IMR-90 (cell line): ENCODE data around the gene WDR91. TPM values are rescaled to one million over a fixed set of nuclear protein-coding genes. Genes with fewer than 3 reads are reported as not detected.

Experiments
- ATAC-seq: fragments of 200-7000 bp; cut with Tn5 transposase; 2 replicates; pipeline ENCODE4 v1.9.1; 2020; ENCODE audit warnings: low read depth, mild to moderate bottlenecking, moderate library complexity
- BruUV-seq: library from RNA; stranded (reverse); fragments of 400-500 nt; replicated peaks from 2 replicates; lab custom pipeline; 2021; lab: Mats Ljungman, UMichigan
- CTCF ChIA-PET: fragments of 300-600 bp; formaldehyde crosslinking; extraction: SDS; loops from one replicate; lab custom pipeline; 2021; ENCODE audit warnings: antibody characterized with exemption; lab: Yijun Ruan, JAX
- POLR2A ChIA-PET: fragments of 300-600 bp; sonication (Branson Sonifier 250); formaldehyde crosslinking; loops from one replicate; lab custom pipeline; 2022; ENCODE audit warnings: antibody characterized with exemption; ENCODE audit not compliant: unreplicated experiment; lab: Charles Lee
- DNase-seq: peaks from one replicate; pipeline ENCODE4 v3.0.0; 2013
- H2AFZ ChIP-seq: replicated peaks from 2 replicates; pipeline ENCODE3; 2013; ENCODE audit warnings: low read length, mild to moderate bottlenecking; ENCODE audit not compliant: poor library complexity
- H2AK5ac ChIP-seq: 2 replicates; pipeline ENCODE4 v1.6.1; 2013; ENCODE audit warnings: low read depth, low read length, inconsistent platforms
- H2AK9ac ChIP-seq: replicated peaks from 2 replicates; pipeline ENCODE3; 2013; ENCODE audit warnings: mild to moderate bottlenecking, low read depth, low read length, moderate library complexity; ENCODE audit not compliant: poor library complexity
- H2BK120ac ChIP-seq: 2 replicates; pipeline ENCODE4 v1.6.1; 2013; ENCODE audit warnings: low read depth, low read length, inconsistent platforms
- H2BK15ac ChIP-seq: 3 replicates; pipeline ENCODE4 v1.6.1; 2013; ENCODE audit warnings: low read depth, low read length, inconsistent platforms
- H2BK20ac ChIP-seq: 2 replicates; pipeline ENCODE4 v1.6.1; 2013; ENCODE audit warnings: low read depth, mild to moderate bottlenecking, inconsistent platforms, low read length, moderate library complexity
- H2BK5ac ChIP-seq: 2 replicates; pipeline ENCODE4 v1.6.1; 2013; ENCODE audit warnings: mild to moderate bottlenecking, low read depth, low read length, inconsistent platforms; ENCODE audit not compliant: poor library complexity, severe bottlenecking
- H3K14ac ChIP-seq: replicated peaks from 2 replicates; pipeline ENCODE4 v1.6.1; 2013; ENCODE audit warnings: low read depth, low read length, inconsistent platforms
- H3K18ac ChIP-seq: 2 replicates; pipeline ENCODE4 v1.6.1; 2013; ENCODE audit warnings: low read depth, low read length, control low read depth
- H3K23ac ChIP-seq: 2 replicates; pipeline ENCODE4 v1.6.1; 2013; ENCODE audit warnings: low read depth, low read length, inconsistent platforms
- H3K27ac ChIP-seq: 2 replicates; pipeline ENCODE4 v1.5.1; 2013; ENCODE audit warnings: mild to moderate bottlenecking, control low read depth, low read length; ENCODE audit not compliant: insufficient read depth
- H3K27me3 ChIP-seq: 2 replicates; pipeline ENCODE4 v1.6.1; 2013; ENCODE audit warnings: low read length; ENCODE audit not compliant: control insufficient read depth, insufficient read depth
- H3K36me3 ChIP-seq: 2 replicates; pipeline ENCODE4 v1.6.1; 2013; ENCODE audit warnings: low read length, mixed read lengths; ENCODE audit not compliant: control insufficient read depth, insufficient read depth
- H3K4ac ChIP-seq: 2 replicates; pipeline ENCODE4 v1.6.1; 2013; ENCODE audit warnings: low read depth, low read length, inconsistent platforms
- H3K4me1 ChIP-seq: 2 replicates; pipeline ENCODE4 v1.6.1; 2013; ENCODE audit warnings: low read length, mixed read lengths; ENCODE audit not compliant: control insufficient read depth, insufficient read depth
- H3K4me2 ChIP-seq: 2 replicates; pipeline ENCODE4 v1.6.1; 2013; ENCODE audit warnings: low read depth, mild to moderate bottlenecking, control low read depth, low read length, moderate library complexity
- H3K4me3 ChIP-seq: 2 replicates; pipeline ENCODE4 v1.5.1; 2013; ENCODE audit warnings: low read depth, mild to moderate bottlenecking, control low read depth, low read length, moderate library complexity; ENCODE audit not compliant: insufficient read depth
- H3K56ac ChIP-seq: 2 replicates; pipeline ENCODE4 v1.6.1; 2013; ENCODE audit warnings: low read length, inconsistent platforms; ENCODE audit not compliant: insufficient read depth; ENCODE audit errors: extremely low read depth
- H3K79me1 ChIP-seq, 2 experiments: 2 replicates each; pipeline ENCODE4 v1.6.1; 2013; ENCODE audit warnings: low read length in 2 of 2, inconsistent platforms in 1 of 2, low read depth in 1 of 2
- H3K9ac ChIP-seq: 2 replicates; pipeline ENCODE4 v1.6.1; 2013; ENCODE audit warnings: low read depth, low read length, control low read depth
- H3K9me1 ChIP-seq: 2 replicates; pipeline ENCODE4 v1.6.1; 2013; ENCODE audit warnings: low read length, inconsistent platforms; ENCODE audit not compliant: insufficient read depth
- H3K9me3 ChIP-seq: 2 replicates; pipeline ENCODE4 v1.6.1; 2013; ENCODE audit warnings: low read length; ENCODE audit not compliant: control insufficient read depth, insufficient read depth
- H4K20me1 ChIP-seq: 2 replicates; pipeline ENCODE4 v1.6.1; 2013; ENCODE audit warnings: low read length, inconsistent platforms; ENCODE audit not compliant: insufficient read depth
- H4K5ac ChIP-seq: 2 replicates; pipeline ENCODE4 v1.6.1; 2013; ENCODE audit warnings: mild to moderate bottlenecking, low read depth, low read length, control low read depth
- H4K8ac ChIP-seq, 2 experiments: 2 replicates each; pipeline ENCODE4 v1.6.1; 2013; ENCODE audit warnings: low read depth in 2 of 2, low read length in 2 of 2, control low read depth in 1 of 2, inconsistent platforms in 1 of 2
- H4K91ac ChIP-seq: 2 replicates; pipeline ENCODE4 v1.6.1; 2013; ENCODE audit warnings: low read depth, low read length, inconsistent platforms; ENCODE audit not compliant: insufficient read depth
- CEBPB ChIP-seq: IDR thresholded peaks from 2 replicates; pipeline ENCODE4 v1.6.1; 2012; ENCODE audit warnings: low read depth, low read length, improper control_type of control experiment
- CHD1 ChIP-seq: IDR thresholded peaks from 2 replicates; pipeline ENCODE4 v1.6.1; 2012; ENCODE audit warnings: low read depth, low read length, improper control_type of control experiment
- CTCF ChIP-seq: conservative IDR thresholded peaks from 2 replicates; pipeline ENCODE4 v1.5.1; 2012; ENCODE audit warnings: mild to moderate bottlenecking, low read depth, low read length, improper control_type of control experiment
- FOS ChIP-seq: fragments of 150-350 bp; IDR thresholded peaks from 2 replicates; pipeline ENCODE4 v1.6.1; 2016; ENCODE audit warnings: low read depth, low read length
- MAFK ChIP-seq: IDR thresholded peaks from 2 replicates; pipeline ENCODE4 v1.6.1; 2012; ENCODE audit warnings: low read depth, low read length, improper control_type of control experiment
- MAZ ChIP-seq: IDR thresholded peaks from 2 replicates; pipeline ENCODE4 v1.6.1; 2012; ENCODE audit warnings: low read depth, mild to moderate bottlenecking, low read length, improper control_type of control experiment, moderate library complexity, borderline replicate concordance
- MXI1 ChIP-seq: IDR thresholded peaks from 2 replicates; pipeline ENCODE4 v1.6.1; 2012; ENCODE audit warnings: low read depth, mild to moderate bottlenecking, low read length, moderate library complexity, borderline replicate concordance
- NFE2L2 ChIP-seq: fragments of 150-350 bp; IDR thresholded peaks from 2 replicates; pipeline ENCODE4 v1.6.1; 2016; ENCODE audit warnings: low read depth, mild to moderate bottlenecking, low read length
- POLR2A ChIP-seq: IDR thresholded peaks from 2 replicates; pipeline ENCODE4 v1.6.1; 2012; ENCODE audit warnings: mild to moderate bottlenecking, low read depth, low read length
- RAD21 ChIP-seq: IDR thresholded peaks from 2 replicates; pipeline ENCODE4 v1.6.1; 2012; ENCODE audit warnings: low read length, improper control_type of control experiment
- RCOR1 ChIP-seq: IDR thresholded peaks from 2 replicates; pipeline ENCODE4 v1.6.1; 2012; ENCODE audit warnings: mild to moderate bottlenecking, low read length, improper control_type of control experiment; ENCODE audit not compliant: insufficient replicate concordance
- RFX5 ChIP-seq: IDR thresholded peaks from 2 replicates; pipeline ENCODE4 v1.8.0; 2012; ENCODE audit warnings: low read depth, mild to moderate bottlenecking, low read length, moderate library complexity
- SMC3 ChIP-seq: fragments of 150-350 bp; IDR thresholded peaks from 2 replicates; pipeline ENCODE4 v1.6.1; 2016; ENCODE audit warnings: low read depth, mild to moderate bottlenecking, antibody characterized with exemption, low read length, moderate library complexity
- WGBS, 2 experiments: methylation state at CpG; one replicate each; pipeline versions ENCODE4 v1.1.5 to v1.1.7; 2013; ENCODE audit warnings: missing lambda C conversion rate in 2 of 2; ENCODE audit not compliant: insufficient read length in 1 of 2; ENCODE audit errors: extremely low coverage in 2 of 2; 5-methylcytosine and 5-hydroxymethylcytosine counted together
- dilution Hi-C: fragments of 300-500 bp; cut with HindIII; formaldehyde crosslinking; loops from one replicate; pipeline ENCODE4 v1.14.3; 2018; ENCODE audit warnings: low sequenced_read_pairs; ENCODE audit not compliant: unreplicated experiment
- in situ Hi-C: fragments of 300-500 bp; cut with MboI; formaldehyde crosslinking; loops from 3 replicates; pipeline ENCODE4 v1.14.3; 2019; ENCODE audit warnings: low sequenced_read_pairs, inconsistent platforms, mixed read lengths
- intact Hi-C: fragments of 100-400 bp; cut with micrococcal nuclease; formaldehyde crosslinking; loops from 2 replicates; pipeline ENCODE4 v1.10.0; 2022
- polyA plus RNA-seq, 3 experiments: library from polyadenylated mRNA; depleted of rRNA; stranded (reverse); fragments of >200 nt; gene quantifications; 2 replicates each; pipeline ENCODE4 v1.2.3, GENCODE V29; 2012; ENCODE audit warnings: low replicate concordance in 1 of 3
- total RNA-seq: library from RNA; depleted of rRNA; stranded (reverse); fragments of >200 nt; gene quantifications from 2 replicates; pipeline ENCODE4 v1.2.3, GENCODE V29; 2012
- TF ChIP-seq, protein P1 (sequence below): fragments of 150-350 bp; IDR thresholded peaks from 2 replicates; pipeline ENCODE4 v1.6.1; 2016; ENCODE audit warnings: low read depth, mild to moderate bottlenecking, low read length, moderate library complexity, borderline replicate concordance
- TF ChIP-seq, protein P2 (sequence below): fragments of 150-350 bp; IDR thresholded peaks from 2 replicates; pipeline ENCODE4 v1.6.1; 2017; ENCODE audit warnings: mild to moderate bottlenecking, antibody characterized with exemption, low read length, low read depth

WDR91 gene
- total and polyA plus RNA-seq, 2 of the 4 experiments (the other 2 are of a cell fraction) = 5.2 to 10.3 TPM

GRCh38 chr7:135185471-135186260 is 25.7 kb downstream of the WDR91 start:
- H2BK20ac ChIP-seq = no peak overlapping the region
- peaks cover 2% of the 10 kb centered on the region; the same call in 1 of the 2 replicates for H3K9me1 ChIP-seq
- no peaks in the 10 kb centered on the region for H4K20me1 ChIP-seq
- H2BK15ac ChIP-seq = no peak overlapping the region
- TF ChIP-seq SMC3 (no peak), CHD1 (no peak), NFE2L2 (no peak), FOS (no peak), RAD21 (no peak), CEBPB (no peak), MAZ (no peak), RCOR1 (no peak), POLR2A (no peak), RFX5 (no peak), CTCF (no peak), MXI1 (no peak), MAFK (no peak)
- TF ChIP-seq, protein P1, sequence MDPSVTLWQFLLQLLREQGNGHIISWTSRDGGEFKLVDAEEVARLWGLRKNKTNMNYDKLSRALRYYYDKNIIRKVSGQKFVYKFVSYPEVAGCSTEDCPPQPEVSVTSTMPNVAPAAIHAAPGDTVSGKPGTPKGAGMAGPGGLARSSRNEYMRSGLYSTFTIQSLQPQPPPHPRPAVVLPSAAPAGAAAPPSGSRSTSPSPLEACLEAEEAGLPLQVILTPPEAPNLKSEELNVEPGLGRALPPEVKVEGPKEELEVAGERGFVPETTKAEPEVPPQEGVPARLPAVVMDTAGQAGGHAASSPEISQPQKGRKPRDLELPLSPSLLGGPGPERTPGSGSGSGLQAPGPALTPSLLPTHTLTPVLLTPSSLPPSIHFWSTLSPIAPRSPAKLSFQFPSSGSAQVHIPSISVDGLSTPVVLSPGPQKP = no peak
- TF ChIP-seq, protein P2, sequence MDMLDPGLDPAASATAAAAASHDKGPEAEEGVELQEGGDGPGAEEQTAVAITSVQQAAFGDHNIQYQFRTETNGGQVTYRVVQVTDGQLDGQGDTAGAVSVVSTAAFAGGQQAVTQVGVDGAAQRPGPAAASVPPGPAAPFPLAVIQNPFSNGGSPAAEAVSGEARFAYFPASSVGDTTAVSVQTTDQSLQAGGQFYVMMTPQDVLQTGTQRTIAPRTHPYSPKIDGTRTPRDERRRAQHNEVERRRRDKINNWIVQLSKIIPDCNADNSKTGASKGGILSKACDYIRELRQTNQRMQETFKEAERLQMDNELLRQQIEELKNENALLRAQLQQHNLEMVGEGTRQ = no peak
- no peak overlapping the region for H3K14ac ChIP-seq
- no peaks in the 10 kb centered on the region for H3K27me3 ChIP-seq
- H3K79me1 ChIP-seq = no peaks in the 10 kb centered on the region
- no TSS peak for BruUV-seq
- H3K4me2 ChIP-seq = no peak overlapping the region
- no peak overlapping the region for H2AK5ac ChIP-seq
- H4K91ac ChIP-seq = no peak overlapping the region
- no peak overlapping the region for H4K5ac ChIP-seq
- no peak overlapping the region for H3K23ac ChIP-seq
- WGBS, 2 experiments = 71% methylated on average over 3 of the region's 7 CpGs; no CpG with 5 or more reads in 1 of the 2 experiments
- H2BK5ac ChIP-seq = no peak overlapping the region
- intact Hi-C loops (no loop called here), dilution Hi-C loops (no loop called here), in situ Hi-C loops (no loop called here)
- H3K18ac ChIP-seq = no peak overlapping the region
- ChIA-PET POLR2A (interaction anchor here (0.7 kb wide), 1 partner anchor 51 kb away, joined by 4 read pairs; no protein-coding TSS in a partner anchor), CTCF (no interaction called here)
- no peak overlapping the region for H3K4me3 ChIP-seq
- H2BK120ac ChIP-seq = no peak overlapping the region
- peaks cover 30% of the 10 kb centered on the region for H3K9me3 ChIP-seq
- H3K9ac ChIP-seq = no peak overlapping the region
- H2AK9ac ChIP-seq = peak overlapping the region; percentile 31
- no peaks in the 10 kb centered on the region for H3K4me1 ChIP-seq
- no peak overlapping the region for H3K56ac ChIP-seq
- no peak for DNase-seq
- H2AFZ ChIP-seq = no peak overlapping the region
- ATAC-seq = no peak
- H3K27ac ChIP-seq = no peak overlapping the region
- peaks cover 53% of the 10 kb centered on the region for H3K36me3 ChIP-seq
- H3K4ac ChIP-seq = no peak overlapping the region
- no peak overlapping the region for H4K8ac ChIP-seq
